ENCODE results near the gene LEFTY2. TPM values are rescaled to one million over a fixed set of nuclear protein-coding genes. Genes with fewer than 3 reads are reported as not detected.
A peak's percentile ranks its signal among the peaks of the same experiment; 100 is the strongest.
"Not testable (repeated sequence)": the region's sequence is repeated elsewhere in the genome, so short reads cannot be mapped to it uniquely, and the experiment has no call there.

Gene LEFTY2
- total RNA-seq, 1 experiment from 2014 or later, result not detected

GRCh38 chr1:225974454-225974853 is 33.4 kb upstream of the LEFTY2 start:
- peaks cover 24% of the 10 kb centered on the region for H3K36me3 Mint-ChIP-seq (ENCODE audit: insufficient read depth, unreplicated experiment)
- intact Hi-C loops (cut with micrococcal nuclease), result no loop called here
- no peak for DNase-seq (ENCODE audit: unreplicated experiment)
- peaks cover 5% of the 10 kb centered on the region for H3K4me1 Mint-ChIP-seq (ENCODE audit: insufficient read depth, unreplicated experiment)
- TF ChIP-seq, protein P1, sequence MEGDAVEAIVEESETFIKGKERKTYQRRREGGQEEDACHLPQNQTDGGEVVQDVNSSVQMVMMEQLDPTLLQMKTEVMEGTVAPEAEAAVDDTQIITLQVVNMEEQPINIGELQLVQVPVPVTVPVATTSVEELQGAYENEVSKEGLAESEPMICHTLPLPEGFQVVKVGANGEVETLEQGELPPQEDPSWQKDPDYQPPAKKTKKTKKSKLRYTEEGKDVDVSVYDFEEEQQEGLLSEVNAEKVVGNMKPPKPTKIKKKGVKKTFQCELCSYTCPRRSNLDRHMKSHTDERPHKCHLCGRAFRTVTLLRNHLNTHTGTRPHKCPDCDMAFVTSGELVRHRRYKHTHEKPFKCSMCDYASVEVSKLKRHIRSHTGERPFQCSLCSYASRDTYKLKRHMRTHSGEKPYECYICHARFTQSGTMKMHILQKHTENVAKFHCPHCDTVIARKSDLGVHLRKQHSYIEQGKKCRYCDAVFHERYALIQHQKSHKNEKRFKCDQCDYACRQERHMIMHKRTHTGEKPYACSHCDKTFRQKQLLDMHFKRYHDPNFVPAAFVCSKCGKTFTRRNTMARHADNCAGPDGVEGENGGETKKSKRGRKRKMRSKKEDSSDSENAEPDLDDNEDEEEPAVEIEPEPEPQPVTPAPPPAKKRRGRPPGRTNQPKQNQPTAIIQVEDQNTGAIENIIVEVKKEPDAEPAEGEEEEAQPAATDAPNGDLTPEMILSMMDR (IDR thresholded peaks at IDR 0.05; ENCODE audit: unreplicated experiment), result no peak
- H3K27ac Mint-ChIP-seq (ENCODE audit: low read depth, unreplicated experiment), result no peak overlapping the region
- H3K9me3 Mint-ChIP-seq (ENCODE audit: unreplicated experiment), result no peaks in the 10 kb centered on the region
- ChIA-PET CTCF (interaction anchor here (0.7 to 21.7 kb wide), 26 partner anchors 10 to 656 kb away, joined by 3 to 572 read pairs (median 6); partner anchors contain the start of genes SRP9 and TMEM63A), POLR2A (interaction anchor here (0.9 to 5.2 kb wide), 8 partner anchors 12 to 420 kb away, joined by 3 to 38 read pairs (median 6); partner anchors contain the start of genes EPHX1, SRP9 and TMEM63A)
- no TSS peak for BruUV-seq (replicated peaks)
- H3K4me3 Mint-ChIP-seq (ENCODE audit: unreplicated experiment), result no peak overlapping the region
- H3K27me3 Mint-ChIP-seq (ENCODE audit: insufficient read depth, unreplicated experiment), result no peaks in the 10 kb centered on the region

DNA sequence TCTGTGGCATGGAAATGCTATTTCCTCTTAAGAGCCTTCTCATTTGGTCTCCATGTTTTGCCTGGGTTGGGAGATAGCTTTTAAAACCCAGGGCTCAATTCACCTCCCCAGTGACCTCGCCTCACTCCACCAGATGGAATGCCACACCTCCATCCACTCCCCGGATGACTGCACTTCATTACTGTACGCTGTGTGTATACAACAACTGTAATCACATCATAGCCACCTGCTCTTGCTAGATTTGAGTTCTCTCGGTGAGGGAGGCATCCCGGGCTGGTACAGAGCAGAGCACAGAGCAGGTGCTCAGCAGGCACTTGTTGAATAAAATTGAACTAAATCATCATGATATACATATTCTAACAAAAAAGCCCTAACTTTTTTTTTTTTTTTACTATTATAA is 32.1 kb upstream of the LEFTY2 start:
- ChIA-PET POLR2A (interaction anchor here (0.6 to 5.2 kb wide), 13 partner anchors 10 to 493 kb away, joined by 3 to 38 read pairs (median 3); partner anchors contain the start of genes PYCR2, SRP9 and TMEM63A), CTCF (interaction anchor here (0.5 to 21.7 kb wide), 9 partner anchors 32 to 495 kb away, joined by 3 to 572 read pairs (median 11); partner anchors contain the start of genes LEFTY2, SRP9 and TMEM63A)
- Mint-ChIP-seq H3K4me1 (ENCODE audit: insufficient read depth, unreplicated experiment) (peaks cover 5% of the 10 kb centered on the region), H3K9me3 (ENCODE audit: unreplicated experiment) (no peaks in the 10 kb centered on the region), H3K4me3 (ENCODE audit: unreplicated experiment) (no peak overlapping the region), H3K27me3 (ENCODE audit: insufficient read depth, unreplicated experiment) (no peaks in the 10 kb centered on the region), H3K27ac (ENCODE audit: low read depth, unreplicated experiment) (peak overlapping the region; percentile 11), H3K36me3 (ENCODE audit: insufficient read depth, unreplicated experiment) (peaks cover 11% of the 10 kb centered on the region)
- intact Hi-C loops (cut with micrococcal nuclease), result no loop called here
- DNase-seq (ENCODE audit: unreplicated experiment), result no peak
- BruUV-seq (replicated peaks), result no TSS peak
- TF ChIP-seq, protein P1 (IDR thresholded peaks at IDR 0.05; ENCODE audit: unreplicated experiment), result no peak

DNA sequence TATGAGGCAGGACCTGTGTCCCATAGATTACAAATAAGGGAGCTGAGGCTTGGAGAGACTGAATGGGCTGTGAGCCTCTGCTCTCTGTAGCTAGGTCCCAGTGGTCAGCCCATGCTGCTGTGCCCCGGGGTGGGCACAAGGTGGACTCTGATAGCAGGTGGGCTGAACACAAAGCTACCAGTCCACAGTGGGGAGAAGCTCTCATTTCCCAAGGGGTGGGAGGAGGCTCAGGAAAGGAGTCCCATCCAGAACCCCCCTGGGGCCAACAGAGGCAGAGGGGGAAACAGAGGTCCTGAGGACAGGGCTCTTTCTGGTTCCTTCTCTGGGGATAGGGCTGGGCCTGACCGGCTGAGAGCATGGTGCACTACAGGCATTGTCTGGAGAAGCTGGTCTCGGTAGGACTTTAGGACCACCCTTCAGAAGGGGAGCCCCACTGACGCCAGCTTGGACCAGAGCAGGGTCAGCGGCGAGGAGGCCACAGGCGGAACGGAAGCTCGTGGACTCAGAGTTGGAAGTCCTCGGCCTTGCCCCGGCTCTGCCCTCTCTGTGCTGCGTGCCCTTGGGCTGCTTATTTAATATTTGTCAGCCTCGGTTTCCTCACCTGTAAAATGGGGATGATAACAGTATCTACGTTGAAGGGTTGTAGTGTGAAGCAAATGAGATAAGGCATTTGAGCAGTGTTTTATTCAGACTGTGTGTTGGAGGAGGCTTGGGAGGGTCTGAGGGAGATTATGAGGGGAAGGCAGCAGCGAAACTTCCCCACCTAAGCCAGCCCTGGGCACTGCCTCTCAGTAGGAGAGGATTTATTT is 31.5 kb upstream of the LEFTY2 start:
- peak overlapping the region; percentile 11 for H3K27ac Mint-ChIP-seq (ENCODE audit: low read depth, unreplicated experiment)
- no peak overlapping the region for H3K4me3 Mint-ChIP-seq (ENCODE audit: unreplicated experiment)
- H3K27me3 Mint-ChIP-seq (ENCODE audit: insufficient read depth, unreplicated experiment), result no peaks in the 10 kb centered on the region
- no peak for DNase-seq (ENCODE audit: unreplicated experiment)
- peaks cover 5% of the 10 kb centered on the region for H3K4me1 Mint-ChIP-seq (ENCODE audit: insufficient read depth, unreplicated experiment)
- BruUV-seq (replicated peaks), result no TSS peak
- no peaks in the 10 kb centered on the region for H3K9me3 Mint-ChIP-seq (ENCODE audit: unreplicated experiment)
- ChIA-PET CTCF (interaction anchor here (0.5 to 21.7 kb wide), 11 partner anchors 14 to 495 kb away, joined by 3 to 572 read pairs (median 5); partner anchors contain the start of gene SRP9), POLR2A (interaction anchor here (0.6 to 5.2 kb wide), 11 partner anchors 10 to 492 kb away, joined by 3 to 38 read pairs (median 5); partner anchors contain the start of genes SRP9 and TMEM63A)
- H3K36me3 Mint-ChIP-seq (ENCODE audit: insufficient read depth, unreplicated experiment), result peaks cover 7% of the 10 kb centered on the region
- TF ChIP-seq, protein P1 (IDR thresholded peaks at IDR 0.05; ENCODE audit: unreplicated experiment), result no peak
- intact Hi-C loops (cut with micrococcal nuclease), result no loop called here

DNA sequence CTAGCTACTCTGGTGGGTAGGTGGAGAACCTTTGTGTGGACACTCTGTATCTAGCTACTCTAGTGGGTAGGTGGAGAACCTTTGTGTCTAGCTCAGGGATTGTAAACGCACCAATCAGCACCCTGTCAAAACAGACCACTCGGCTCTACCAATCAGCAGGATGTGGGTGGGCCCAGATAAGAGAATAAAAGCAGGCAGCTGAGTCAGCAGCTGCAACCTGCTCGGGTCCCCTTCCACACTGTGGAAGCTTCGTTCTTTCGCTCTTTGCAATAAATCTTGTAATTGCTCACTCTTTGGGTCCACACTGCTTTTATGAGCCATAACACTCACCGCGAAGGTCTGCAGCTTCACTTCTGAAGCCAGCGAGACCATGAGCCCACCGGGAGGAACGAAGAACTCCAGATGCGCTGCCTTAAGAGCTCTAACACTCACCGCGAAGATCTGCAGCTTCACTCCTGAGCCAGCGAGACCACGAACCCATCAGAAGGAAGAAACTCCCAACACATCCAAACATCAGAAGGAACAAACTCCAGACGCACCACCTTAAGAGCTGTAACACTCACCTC is 29.7 kb upstream of the LEFTY2 start:
- H3K36me3 Mint-ChIP-seq (ENCODE audit: insufficient read depth, unreplicated experiment); BruUV-seq (replicated peaks); H3K4me1 Mint-ChIP-seq (ENCODE audit: insufficient read depth, unreplicated experiment): not testable (repeated sequence)

DNA sequence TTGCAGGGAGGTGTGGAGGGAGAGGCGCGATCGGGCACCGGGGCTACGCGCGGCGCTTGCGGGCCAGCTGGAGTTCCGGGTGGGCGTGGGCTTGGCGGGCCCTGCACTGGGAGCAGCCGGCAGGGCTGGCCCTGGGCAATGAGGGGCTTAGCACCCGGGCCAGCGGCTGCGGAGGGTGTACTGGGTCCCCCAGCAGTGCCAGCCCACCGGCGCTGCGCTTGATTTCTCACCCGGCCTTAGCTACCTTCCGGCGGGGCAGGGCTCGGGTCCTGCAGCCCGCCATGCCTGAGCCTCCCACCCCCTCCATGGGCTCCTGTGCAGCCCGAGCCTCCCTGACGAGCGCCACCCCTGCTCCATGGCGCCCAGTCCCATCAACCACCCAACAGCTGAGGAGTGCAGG is 28.7 kb upstream of the LEFTY2 start:
- H3K27ac Mint-ChIP-seq (ENCODE audit: low read depth, unreplicated experiment); DNase-seq (ENCODE audit: unreplicated experiment); H3K4me1 Mint-ChIP-seq (ENCODE audit: insufficient read depth, unreplicated experiment); H3K36me3 Mint-ChIP-seq (ENCODE audit: insufficient read depth, unreplicated experiment); H3K4me3 Mint-ChIP-seq (ENCODE audit: unreplicated experiment); intact Hi-C loops (cut with micrococcal nuclease); BruUV-seq (replicated peaks); H3K27me3 Mint-ChIP-seq (ENCODE audit: insufficient read depth, unreplicated experiment); H3K9me3 Mint-ChIP-seq (ENCODE audit: unreplicated experiment): not testable (repeated sequence)
- ChIA-PET CTCF (interaction anchor here (0.7 to 21.7 kb wide), 7 partner anchors 9 to 492 kb away, joined by 3 to 572 read pairs (median 6); no protein-coding TSS in a partner anchor), POLR2A (interaction anchor here (1.3 to 3.5 kb wide), 3 partner anchors 33 to 192 kb away, joined by 5 to 13 read pairs (median 5); partner anchors contain the start of genes PYCR2 and SRP9)

More for the DNA sequence above, 29.7 kb upstream of the LEFTY2 start:
- CTCF ChIA-PET, result interaction anchor here (0.5 to 21.7 kb wide), 10 partner anchors 8 to 493 kb away, joined by 3 to 572 read pairs (median 4); partner anchors contain the start of gene TMEM63A
- H3K27ac Mint-ChIP-seq (ENCODE audit: low read depth, unreplicated experiment); H3K4me3 Mint-ChIP-seq (ENCODE audit: unreplicated experiment); H3K27me3 Mint-ChIP-seq (ENCODE audit: insufficient read depth, unreplicated experiment); H3K9me3 Mint-ChIP-seq (ENCODE audit: unreplicated experiment); intact Hi-C loops (cut with micrococcal nuclease); DNase-seq (ENCODE audit: unreplicated experiment): not testable (repeated sequence)
- POLR2A ChIA-PET, result interaction anchor here (0.8 to 3.5 kb wide), 4 partner anchors 17 to 316 kb away, joined by 3 to 13 read pairs (median 4); partner anchors contain the start of genes PYCR2 and SRP9

All from MCF 10A (cell line).